T-helper 2 cell (primary cell): ENCODE measurements around the gene VPREB3.

Experiments used
- DNase-seq, 5 experiments: peaks; one replicate each; pipeline versions ENCODE4 v3.0.0 to v3.0.0-alpha.2; 2012 to 2022

Gene VPREB3

GRCh38 chr22:23764899-23765881 lies 11.0 kb upstream of the VPREB3 start:
- DNase-seq = no peak

- DNase-seq = no peak
Observed at GRCh38 chr22:23763954-23764353, 9.7 kb upstream of the VPREB3 start.

- peak in 3 of 5 experiments; percentile 23 to 33 (median 26) for DNase-seq
Observed at GRCh38 chr22:23763579-23763945, 9.3 kb upstream of the VPREB3 start.

GRCh38 chr22:23762842-23763578 lies 8.8 kb upstream of the VPREB3 start, which contains the start of gene C22orf15:
Gene C22orf15, plus strand, starts transcription at chr22:23762990. Its CDS starts 317 bp downstream, at chr22:23763307.
- DNase-seq = no peak

- no peak for DNase-seq
Observed at GRCh38 chr22:23760056-23760455, 5.8 kb upstream of the VPREB3 start.

GRCh38 chr22:23759566-23759965 lies 5.3 kb upstream of the VPREB3 start:
- no peak for DNase-seq

- no peak for DNase-seq
Observed at GRCh38 chr22:23756891-23757290, 2.7 kb upstream of the VPREB3 start.

- DNase-seq = no peak
Observed at GRCh38 chr22:23755711-23756110, 1.5 kb upstream of the VPREB3 start.

- DNase-seq = no peak
Observed at GRCh38 chr22:23754980-23755636, 883 bp upstream of the VPREB3 start.

GRCh38 chr22:23753385-23753784 lies 840 bp downstream of the VPREB3 start:
- DNase-seq = no peak

GRCh38 chr22:23752750-23753149 lies 1.5 kb downstream of the VPREB3 start:
- DNase-seq = no peak

GRCh38 chr22:23752090-23752691 lies 2.0 kb downstream of the VPREB3 start:
- no peak for DNase-seq

- DNase-seq = no peak
Observed at GRCh38 chr22:23751441-23751996, 2.7 kb downstream of the VPREB3 start.

- DNase-seq = peak; percentile 67 to 91 (median 77)
Observed at GRCh38 chr22:23750714-23751440, 3.3 kb downstream of the VPREB3 start, which contains the start of gene ZNF70. Gene ZNF70, minus strand, starts transcription at chr22:23751112. Its CDS starts 5,972 bp downstream, at chr22:23745140.

- DNase-seq = no peak
Observed at GRCh38 chr22:23750367-23750713, 3.9 kb downstream of the VPREB3 start.

- no peak for DNase-seq
Observed at GRCh38 chr22:23749841-23750301, 4.4 kb downstream of the VPREB3 start.

GRCh38 chr22:23745791-23746190 lies 8.4 kb downstream of the VPREB3 start:
- DNase-seq = no peak

GRCh38 chr22:23744485-23744884 lies 9.7 kb downstream of the VPREB3 start:
- DNase-seq = no peak

GRCh38 chr22:23744001-23744400 lies 10.2 kb downstream of the VPREB3 start:
- DNase-seq = no peak

- no peak for DNase-seq
Observed at GRCh38 chr22:23743303-23743705, 10.9 kb downstream of the VPREB3 start.

GRCh38 chr22:23742505-23743264 lies 11.5 kb downstream of the VPREB3 start:
- DNase-seq = no peak
